HepG2 (cell line): Measurements from ENCODE around the gene NGEF. TPM values are rescaled to one million over a fixed set of nuclear protein-coding genes. Genes with fewer than 3 reads are reported as not detected.

Experiments
- ARID5B ChIP-seq: IDR thresholded peaks from 2 replicates; pipeline ENCODE4 v1.4.0; 2020; ENCODE audit warnings: mild to moderate bottlenecking, missing genetic modification reagents
- ASH2L ChIP-seq: fragments of 300-600, 200-600 bp; sonication (generic); IDR thresholded peaks from 2 replicates; pipeline ENCODE4 v1.7.0; 2017; ENCODE audit warnings: low read depth, mild to moderate bottlenecking, moderate library complexity, mixed read lengths, low read length; ENCODE audit not compliant: insufficient read length
- CCAR2 ChIP-seq: fragments of 200-400 bp; formaldehyde crosslinking; optimal IDR thresholded peaks from 2 replicates; pipeline ENCODE3; 2018; ENCODE audit warnings: low read depth, mild to moderate bottlenecking, low read length, moderate library complexity
- HDAC2 ChIP-seq: sonication (generic); formaldehyde crosslinking; IDR thresholded peaks from 2 replicates; pipeline ENCODE4 v1.4.0; 2020; ENCODE audit warnings: missing genetic modification reagents
- HNF1B ChIP-seq: sonication (generic); formaldehyde crosslinking; IDR thresholded peaks from 2 replicates; pipeline ENCODE4 v1.5.1; 2020; ENCODE audit warnings: mild to moderate bottlenecking, moderate library complexity, missing genetic modification reagents
- HNF4A ChIP-seq: sonication (generic); formaldehyde crosslinking; IDR thresholded peaks from 2 replicates; pipeline ENCODE4 v1.4.0; 2020; ENCODE audit warnings: missing genetic modification reagents
- HNF4G ChIP-seq, 2 experiments: sonication (generic) in 1 of 2; formaldehyde crosslinking in 1 of 2; IDR thresholded peaks; 2 replicates each; pipeline versions ENCODE4 v1.4.0 to v1.6.1; 2011 to 2020; ENCODE audit warnings: borderline replicate concordance in 2 of 2, low read depth in 2 of 2, mild to moderate bottlenecking in 2 of 2, low read length in 1 of 2, missing genetic modification reagents in 1 of 2, moderate library complexity in 1 of 2
- KMT2A ChIP-seq: sonication (generic); formaldehyde crosslinking; IDR thresholded peaks from 2 replicates; pipeline ENCODE4 v1.4.0; 2020; ENCODE audit warnings: missing genetic modification reagents
- MYNN ChIP-seq: sonication (generic); formaldehyde crosslinking; IDR thresholded peaks from 2 replicates; pipeline ENCODE4 v1.4.0; 2020; ENCODE audit warnings: mild to moderate bottlenecking, low read depth, missing genetic modification reagents
- NCOA1 ChIP-seq: sonication (generic); formaldehyde crosslinking; IDR thresholded peaks from 2 replicates; pipeline ENCODE4 v1.9.0; 2021; ENCODE audit warnings: missing genetic modification reagents
- NR2C2 ChIP-seq: sonication (generic); formaldehyde crosslinking; IDR thresholded peaks from 2 replicates; pipeline ENCODE4 v1.4.0; 2020; ENCODE audit warnings: missing genetic modification reagents, mild to moderate bottlenecking, moderate library complexity, borderline replicate concordance
- NRL ChIP-seq: sonication (generic); formaldehyde crosslinking; IDR thresholded peaks from 2 replicates; pipeline ENCODE4 v1.5.0; 2020; ENCODE audit warnings: missing genetic modification reagents, mild to moderate bottlenecking, moderate library complexity, borderline replicate concordance
- PHF21A ChIP-seq: sonication (generic); formaldehyde crosslinking; IDR thresholded peaks from 2 replicates; pipeline ENCODE4 v1.5.0; 2020; ENCODE audit warnings: mild to moderate bottlenecking, missing genetic modification reagents
- RAD21 ChIP-seq: fragments of 450-650 bp; formaldehyde crosslinking; IDR thresholded peaks from 2 replicates; pipeline ENCODE4 v1.5.0; 2020; ENCODE audit warnings: mild to moderate bottlenecking
- RARA ChIP-seq: IDR thresholded peaks from 2 replicates; pipeline ENCODE4 v1.6.1; 2016; ENCODE audit warnings: missing genetic modification reagents, missing compliant biosample characterization
- RNF2 ChIP-seq: fragments of 450-650 bp; conservative IDR thresholded peaks from 2 replicates; pipeline ENCODE4 v1.6.1; 2016; ENCODE audit warnings: low read depth
- SAP130 ChIP-seq: IDR thresholded peaks from 2 replicates; pipeline ENCODE4 v1.6.1; 2016; ENCODE audit warnings: low read depth
- THYN1 ChIP-seq: sonication (generic); formaldehyde crosslinking; IDR thresholded peaks from 2 replicates; pipeline ENCODE4 v1.8.1; 2023; ENCODE audit warnings: low read depth, mild to moderate bottlenecking, moderate library complexity, missing genetic modification reagents, borderline replicate concordance
- YEATS2 ChIP-seq: sonication (generic); formaldehyde crosslinking; IDR thresholded peaks from 2 replicates; pipeline ENCODE4 v1.4.0; 2020; ENCODE audit warnings: missing genetic modification reagents, borderline replicate concordance
- YEATS4 ChIP-seq: sonication (generic); formaldehyde crosslinking; IDR thresholded peaks from 2 replicates; pipeline ENCODE4 v1.4.0; 2020; ENCODE audit warnings: missing genetic modification reagents, borderline replicate concordance
- ZFP90 ChIP-seq: sonication (generic); formaldehyde crosslinking; IDR thresholded peaks from 2 replicates; pipeline ENCODE4 v1.8.0; 2022; ENCODE audit warnings: missing genetic modification reagents, mild to moderate bottlenecking, inconsistent platforms, borderline replicate concordance
- ZFX ChIP-seq: sonication (generic); formaldehyde crosslinking; IDR thresholded peaks from 2 replicates; pipeline ENCODE4 v1.4.0; 2020; ENCODE audit warnings: mild to moderate bottlenecking, low read depth, missing genetic modification reagents, moderate library complexity
- polyA plus RNA-seq, 8 experiments: library from polyadenylated mRNA; depleted of rRNA in 3 of 8; stranded (reverse) in 7 of 8; unstranded in 1 of 8; fragments of >200 nt; fragmentation: Illumina TruSeq in 4 of 8; extraction: Trizol in 4 of 8; gene quantifications; 2 replicates each; pipeline versions ENCODE4 v1.2.1 to v1.2.3, GENCODE V29; 2011 to 2016; ENCODE audit warnings: low read depth in 4 of 8, missing spikeins in 1 of 8, mixed read lengths in 1 of 8; ENCODE audit not compliant: insufficient read depth in 1 of 8
- total RNA-seq, 5 experiments: library from RNA; depleted of rRNA; stranded (reverse); fragments of >200 nt; fragmentation: Illumina TruSeq; extraction: Trizol; gene quantifications; 2 replicates each; pipeline ENCODE4 v1.2.3, GENCODE V29; 2016; ENCODE audit warnings: low read depth in 1 of 5
- TF ChIP-seq, protein P1 (sequence below): sonication (generic); formaldehyde crosslinking; IDR thresholded peaks from 2 replicates; pipeline ENCODE4 v1.4.0; 2020; ENCODE audit warnings: missing genetic modification reagents

The NGEF gene
- total and polyA plus RNA-seq, 2 of the 13 experiments (the other 11 are each of a cell fraction or from before 2014, with no cell fraction given), result 14.4 to 36.9 TPM

- TF ChIP-seq NCOA1 (CRISPR knock-in tag) (no peak), HNF4G (IDR thresholded peaks at IDR 0.05; ENCODE audit: borderline replicate concordance, low read depth, low read length) (peak; percentile 84), HNF4G (CRISPR knock-in tag; IDR thresholded peaks at IDR 0.05; ENCODE audit: borderline replicate concordance, low read depth) (no peak), NRL (CRISPR knock-in tag) (no peak; the same call in 1 of the 2 replicates), CCAR2 (no peak), ARID5B (CRISPR knock-in tag) (peak; percentile 34; the same call in 1 of the 2 replicates), HNF4A (CRISPR knock-in tag) (peak; percentile 70; the same call in 1 of the 2 replicates), KMT2A (0 out of 2 replicates have a peak, but pooled peaks have one; percentile 20), PHF21A (CRISPR knock-in tag) (peak; percentile 36; the same call in 1 of the 2 replicates), HDAC2 (CRISPR knock-in tag) (0 out of 2 replicates have a peak, but pooled peaks have one; percentile 19), SAP130 (CRISPR knock-in tag) (peak; percentile 62), RNF2 (no peak), ASH2L (no peak), NR2C2 (CRISPR knock-in tag) (0 out of 2 replicates have a peak, but pooled peaks have one; percentile 53), RAD21 (CRISPR knock-in tag) (no peak), HNF1B (CRISPR knock-in tag) (peak; percentile 65; the same call in 1 of the 2 replicates), YEATS4 (CRISPR knock-in tag) (no peak), ZFX (CRISPR knock-in tag) (peak; percentile 57), YEATS2 (CRISPR knock-in tag) (no peak), ZFP90 (CRISPR knock-in tag) (no peak), RARA (no peak), MYNN (no peak), THYN1 (0 out of 2 replicates have a peak, but pooled peaks have one; percentile 48)
- TF ChIP-seq, protein P1, sequence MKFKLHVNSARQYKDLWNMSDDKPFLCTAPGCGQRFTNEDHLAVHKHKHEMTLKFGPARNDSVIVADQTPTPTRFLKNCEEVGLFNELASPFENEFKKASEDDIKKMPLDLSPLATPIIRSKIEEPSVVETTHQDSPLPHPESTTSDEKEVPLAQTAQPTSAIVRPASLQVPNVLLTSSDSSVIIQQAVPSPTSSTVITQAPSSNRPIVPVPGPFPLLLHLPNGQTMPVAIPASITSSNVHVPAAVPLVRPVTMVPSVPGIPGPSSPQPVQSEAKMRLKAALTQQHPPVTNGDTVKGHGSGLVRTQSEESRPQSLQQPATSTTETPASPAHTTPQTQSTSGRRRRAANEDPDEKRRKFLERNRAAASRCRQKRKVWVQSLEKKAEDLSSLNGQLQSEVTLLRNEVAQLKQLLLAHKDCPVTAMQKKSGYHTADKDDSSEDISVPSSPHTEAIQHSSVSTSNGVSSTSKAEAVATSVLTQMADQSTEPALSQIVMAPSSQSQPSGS (CRISPR knock-in tag), result 0 out of 2 replicates have a peak, but pooled peaks have one; percentile 6
Observed at GRCh38 chr2:232873909-232874641, 139.0 kb downstream of the NGEF start (continued).
